SU-DHL-6 (cell line): ENCODE results near the gene VPS13D.

Experiments used
- H2AFZ ChIP-seq: fragments of 200-600 bp; sonication (generic); 2 replicates; pipeline ENCODE4 v1.6.1; 2014; ENCODE audit warnings: low read depth, mild to moderate bottlenecking, moderate library complexity, mixed read lengths, antibody characterized with exemption, low read length; ENCODE audit not compliant: severe bottlenecking
- H3F3A ChIP-seq: fragments of 200-600 bp; shearing (Covaris generic); 2 replicates; pipeline ENCODE4 v1.6.0; 2016; ENCODE audit warnings: antibody characterized with exemption, mild to moderate bottlenecking; ENCODE audit not compliant: insufficient read depth
- H3K27ac ChIP-seq: fragments of 200-600 bp; sonication (generic); 2 replicates; pipeline ENCODE4 v1.5.1; 2016; ENCODE audit warnings: low read depth, mild to moderate bottlenecking, low read length, moderate library complexity, mixed read lengths
- H3K27me3 ChIP-seq: fragments of 200-600 bp; sonication (generic), shearing (Covaris generic); 2 replicates; pipeline ENCODE4 v1.6.0; 2014; ENCODE audit warnings: mild to moderate bottlenecking, low read length
- H3K36me3 ChIP-seq: fragments of 200-600 bp; sonication (generic); 2 replicates; pipeline ENCODE4 v1.6.1; 2014; ENCODE audit warnings: mild to moderate bottlenecking, low read length, mixed read lengths
- H3K4me2 ChIP-seq: fragments of 300-600, 200-600 bp; shearing (Covaris generic), sonication (generic); 2 replicates; pipeline ENCODE4 v1.6.0; 2014; ENCODE audit warnings: low read length, low read depth, mild to moderate bottlenecking; ENCODE audit not compliant: poor library complexity, severe bottlenecking
- H3K4me3 ChIP-seq: fragments of 200-600 bp; sonication (generic); 2 replicates; pipeline ENCODE4 v1.5.1; 2014; ENCODE audit warnings: antibody characterized with exemption, low read length, mild to moderate bottlenecking, mixed read lengths; ENCODE audit not compliant: insufficient read depth, poor library complexity, severe bottlenecking
- H3K79me2 ChIP-seq: fragments of 200-600 bp; sonication (generic); 2 replicates; pipeline ENCODE4 v1.6.1; 2014; ENCODE audit warnings: mild to moderate bottlenecking, low read length, moderate library complexity; ENCODE audit not compliant: insufficient read depth
- H3K9ac ChIP-seq: fragments of 200-600 bp; sonication (generic); 2 replicates; pipeline ENCODE4 v1.7.0; 2014; ENCODE audit warnings: mild to moderate bottlenecking, low read length
- H3K9me2 ChIP-seq: fragments of 200-600 bp; sonication (generic); replicated peaks from 2 replicates; pipeline ENCODE4 v1.6.1; 2014; ENCODE audit warnings: low read length; ENCODE audit not compliant: insufficient read depth
- H3K9me3 ChIP-seq: fragments of 200-600 bp; sonication (generic); 2 replicates; pipeline ENCODE4 v1.6.1; 2014; ENCODE audit warnings: low read length, mixed read lengths; ENCODE audit not compliant: insufficient read depth
- H4K20me1 ChIP-seq: fragments of 200-600 bp; sonication (generic); 2 replicates; pipeline ENCODE4 v1.6.1; 2014; ENCODE audit warnings: low read depth, mild to moderate bottlenecking, antibody characterized with exemption, low read length, moderate library complexity, mixed read lengths
- EZH2phosphoT487 ChIP-seq: fragments of 200-600 bp; sonication (generic), shearing (Covaris generic); conservative IDR thresholded peaks from 2 replicates; pipeline ENCODE4 v1.6.1; 2018; ENCODE audit warnings: mild to moderate bottlenecking, antibody characterized with exemption, low read length, moderate library complexity, mixed read lengths
- TF ChIP-seq, protein P1 (sequence below): fragments of 200-600 bp; sonication (generic); IDR thresholded peaks from one replicate; pipeline ENCODE4 v1.5.1; 2017; ENCODE audit warnings: antibody characterized with exemption, mild to moderate bottlenecking, low read length, moderate library complexity; ENCODE audit not compliant: insufficient read depth, poor library complexity, severe bottlenecking

VPS13D gene

DNA sequence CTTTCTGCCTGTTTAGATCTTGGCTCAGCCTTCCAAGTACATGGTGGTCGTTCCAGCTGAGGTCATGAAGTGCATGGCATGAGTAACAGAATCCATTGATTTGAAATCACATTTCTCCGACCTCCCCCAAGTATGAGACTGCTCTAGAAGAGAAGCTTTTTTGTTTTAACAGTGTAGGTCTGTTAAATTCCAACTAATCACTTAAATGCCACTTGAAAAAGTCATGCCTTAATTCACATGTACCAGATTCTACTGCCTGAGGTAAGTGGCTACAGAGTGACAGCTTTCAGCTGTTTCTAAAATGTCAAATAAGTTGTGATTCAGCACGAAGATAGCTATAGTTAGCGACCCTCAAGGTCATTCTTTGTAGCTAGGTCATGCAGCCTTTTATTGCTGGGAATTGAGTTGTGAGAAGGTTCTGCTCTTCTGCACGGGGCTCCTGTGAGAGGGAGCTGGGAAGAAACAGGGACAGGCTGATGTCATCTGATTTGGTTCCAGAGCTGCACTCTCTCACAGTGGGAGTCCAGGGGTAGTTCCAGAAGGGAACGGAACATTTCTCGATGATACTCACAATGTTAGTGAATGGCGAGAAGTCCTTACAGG, 112.7 kb downstream of the VPS13D start:
- H3K9ac ChIP-seq = no peak overlapping the region
- H3K9me2 ChIP-seq = no peaks in the 10 kb centered on the region
- H3K9me3 ChIP-seq = no peaks in the 10 kb centered on the region
- no peak overlapping the region for H3K27ac ChIP-seq
- no peak overlapping the region for H3K4me2 ChIP-seq
- no peak overlapping the region for H3K4me3 ChIP-seq
- no peaks in the 10 kb centered on the region for H3K27me3 ChIP-seq
- no peak overlapping the region for H2AFZ ChIP-seq
- H4K20me1 ChIP-seq = no peaks in the 10 kb centered on the region
- no peaks in the 10 kb centered on the region for H3F3A ChIP-seq
- TF ChIP-seq EZH2phosphoT487 = no peak
- TF ChIP-seq, protein P1, sequence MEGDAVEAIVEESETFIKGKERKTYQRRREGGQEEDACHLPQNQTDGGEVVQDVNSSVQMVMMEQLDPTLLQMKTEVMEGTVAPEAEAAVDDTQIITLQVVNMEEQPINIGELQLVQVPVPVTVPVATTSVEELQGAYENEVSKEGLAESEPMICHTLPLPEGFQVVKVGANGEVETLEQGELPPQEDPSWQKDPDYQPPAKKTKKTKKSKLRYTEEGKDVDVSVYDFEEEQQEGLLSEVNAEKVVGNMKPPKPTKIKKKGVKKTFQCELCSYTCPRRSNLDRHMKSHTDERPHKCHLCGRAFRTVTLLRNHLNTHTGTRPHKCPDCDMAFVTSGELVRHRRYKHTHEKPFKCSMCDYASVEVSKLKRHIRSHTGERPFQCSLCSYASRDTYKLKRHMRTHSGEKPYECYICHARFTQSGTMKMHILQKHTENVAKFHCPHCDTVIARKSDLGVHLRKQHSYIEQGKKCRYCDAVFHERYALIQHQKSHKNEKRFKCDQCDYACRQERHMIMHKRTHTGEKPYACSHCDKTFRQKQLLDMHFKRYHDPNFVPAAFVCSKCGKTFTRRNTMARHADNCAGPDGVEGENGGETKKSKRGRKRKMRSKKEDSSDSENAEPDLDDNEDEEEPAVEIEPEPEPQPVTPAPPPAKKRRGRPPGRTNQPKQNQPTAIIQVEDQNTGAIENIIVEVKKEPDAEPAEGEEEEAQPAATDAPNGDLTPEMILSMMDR = no peak
- H3K36me3 ChIP-seq = no peaks in the 10 kb centered on the region
- H3K79me2 ChIP-seq = no peaks in the 10 kb centered on the region

DNA sequence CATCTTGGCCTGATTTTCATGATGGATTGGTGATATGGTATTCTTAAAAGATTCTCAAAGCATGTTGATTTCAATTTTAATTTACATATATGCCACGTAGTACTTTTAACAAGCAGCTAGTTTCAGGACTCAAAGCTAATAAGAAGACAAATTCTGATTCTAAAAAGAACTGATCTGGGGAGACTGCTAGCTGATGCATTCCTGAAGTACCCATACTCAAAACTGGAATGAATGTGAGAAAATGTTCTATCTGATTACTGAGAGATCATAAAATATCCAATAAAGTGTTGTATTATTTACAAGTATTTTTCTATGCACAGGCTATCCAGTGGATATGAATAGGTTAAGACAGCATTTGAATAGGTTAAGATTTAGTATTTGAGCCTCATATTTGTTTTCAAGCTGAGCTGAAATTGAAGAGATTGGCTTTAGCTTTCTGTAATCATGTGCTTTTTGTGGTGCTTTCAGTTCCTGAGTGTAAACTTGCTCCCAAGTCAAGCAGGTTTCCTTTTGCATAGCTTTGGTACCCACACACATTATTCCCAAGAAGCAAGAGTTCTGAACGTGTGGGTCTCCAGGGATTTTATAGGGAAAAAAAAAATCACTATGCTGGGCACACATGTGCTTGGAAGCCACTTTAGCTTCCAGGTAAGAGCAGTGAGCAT, 114.1 kb downstream of the VPS13D start:
- H3K27ac ChIP-seq = no peak overlapping the region

DNA sequence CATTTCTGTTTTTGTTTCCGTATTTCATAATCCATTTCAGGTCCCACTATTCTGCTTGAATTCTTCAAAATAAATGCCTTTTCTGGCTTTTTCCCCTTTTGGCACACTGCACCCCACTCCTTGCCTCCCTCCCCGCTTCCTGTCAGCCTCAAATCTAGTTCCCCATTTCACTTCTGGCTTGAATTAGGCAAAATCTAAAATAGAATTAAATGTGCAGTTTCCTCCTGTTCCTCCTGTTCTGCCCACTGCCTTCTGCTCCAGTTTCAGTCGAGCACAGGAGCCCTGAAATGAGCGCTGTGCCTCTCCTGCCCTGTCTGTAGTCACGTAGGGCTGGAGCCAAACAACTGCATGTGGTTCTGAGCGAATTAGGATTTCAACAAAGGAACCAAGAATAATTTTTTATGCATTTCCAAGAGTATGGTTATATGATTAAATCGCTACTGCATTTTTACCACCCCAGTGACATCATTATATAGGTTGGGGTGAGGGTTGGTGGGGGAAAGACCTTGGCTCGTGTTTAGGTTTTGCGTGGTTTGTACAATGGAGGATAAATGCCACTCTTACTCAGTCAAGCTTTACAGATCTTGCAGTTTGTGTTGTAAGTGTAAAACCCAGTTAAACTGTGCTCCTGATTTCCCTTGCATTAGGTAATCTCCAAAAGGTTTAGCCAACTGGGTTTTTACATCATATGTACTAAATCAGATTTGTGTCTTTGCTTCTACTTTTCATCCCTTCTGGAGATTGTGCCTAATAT, 114.9 kb downstream of the VPS13D start:
- no peak for TF ChIP-seq EZH2phosphoT487
- TF ChIP-seq, protein P1 = no peak
- Histone ChIP-seq H3K9me3 (no peaks in the 10 kb centered on the region; the same call in 1 of the 2 replicates), H3K4me3 (no peak overlapping the region), H2AFZ (no peak overlapping the region), H3K4me2 (no peak overlapping the region), H3F3A (no peaks in the 10 kb centered on the region), H3K27ac (no peak overlapping the region), H3K79me2 (no peaks in the 10 kb centered on the region), H3K27me3 (no peaks in the 10 kb centered on the region), H3K9me2 (no peaks in the 10 kb centered on the region), H3K9ac (no peak overlapping the region), H4K20me1 (no peaks in the 10 kb centered on the region), H3K36me3 (peaks cover 10% of the 10 kb centered on the region)

More for the DNA sequence above, 114.1 kb downstream of the VPS13D start:
- Histone ChIP-seq H3K9ac (no peak overlapping the region), H3K4me3 (no peak overlapping the region), H3K9me2 (no peaks in the 10 kb centered on the region), H2AFZ (no peak overlapping the region), H3K79me2 (no peaks in the 10 kb centered on the region), H3F3A (no peaks in the 10 kb centered on the region), H3K9me3 (no peaks in the 10 kb centered on the region), H3K27me3 (no peaks in the 10 kb centered on the region), H3K36me3 (peaks cover 2% of the 10 kb centered on the region), H3K4me2 (no peak overlapping the region), H4K20me1 (no peaks in the 10 kb centered on the region)
- TF ChIP-seq, protein P1 = no peak
- TF ChIP-seq EZH2phosphoT487 = no peak
